SK-N-SH treated with all-trans-retinoic acid at 6 μM for 48 hours (cell line): ENCODE measurements around the gene ROPN1L.

Experiments used
- ARNTL ChIP-seq: fragments of 450-650 bp; formaldehyde crosslinking; IDR thresholded peaks from 2 replicates; pipeline ENCODE4 v1.5.0; 2020; ENCODE audit warnings: low read depth, mild to moderate bottlenecking, moderate library complexity, borderline replicate concordance
- CSRNP3 ChIP-seq: fragments of 250-450 bp; sonication (Bioruptor Pico); IDR thresholded peaks from 2 replicates; pipeline ENCODE4 v1.5.1; 2021; ENCODE audit warnings: mild to moderate bottlenecking, moderate library complexity
- ZNF8 ChIP-seq: fragments of 450-650 bp; formaldehyde crosslinking; IDR thresholded peaks from 2 replicates; pipeline ENCODE4 v1.5.0; 2020; ENCODE audit warnings: mild to moderate bottlenecking, moderate library complexity

DNA sequence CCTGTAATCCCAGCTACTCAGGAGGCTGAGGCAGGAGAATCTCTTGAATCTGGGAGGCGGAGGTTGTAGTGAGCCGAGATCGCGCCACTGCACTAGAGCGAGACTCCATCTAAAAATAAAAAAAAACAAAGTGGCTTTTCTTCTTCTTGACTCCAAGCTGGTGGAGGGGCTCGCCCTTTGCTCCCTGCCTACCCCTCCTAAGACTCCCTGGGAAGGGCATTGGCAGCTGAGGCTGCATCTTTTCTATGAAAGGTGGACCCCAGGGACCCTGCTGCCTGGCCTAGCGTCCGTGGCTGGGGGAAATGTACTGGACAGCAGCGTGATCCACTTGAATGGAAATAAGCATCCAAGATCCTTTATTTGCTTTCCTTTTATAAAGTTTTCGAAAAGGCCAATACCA lies 24.0 kb downstream of the ROPN1L start:
- TF ChIP-seq CSRNP3 (CRISPR knock-in tag) (no peak), ARNTL (CRISPR knock-in tag) (no peak), ZNF8 (CRISPR knock-in tag) (no peak)
